Stimulated activated CD8-positive, alpha-beta memory T cell treated with anti-CD3 and anti-CD28 coated beads, Interleukin-4, amount 100 ng/mL, for 48 hours (primary cell): Measurements from ENCODE around the gene AKR1C1.
"Not testable (repeated sequence)": the region's sequence is repeated elsewhere in the genome, so short reads cannot be mapped to it uniquely, and the experiment has no call there.

ENCODE experiments used
- DNase-seq: peaks from one replicate; pipeline ENCODE4 v3.0.0-alpha.2; 2020

AKR1C1 gene

GRCh38 chr10:4947635-4948596 lies 15.3 kb upstream of the AKR1C1 start:
- no peak for DNase-seq

- not testable (repeated sequence) for DNase-seq
Measured at GRCh38 chr10:4951512-4952162, 11.6 kb upstream of the AKR1C1 start.

GRCh38 chr10:4953405-4953804 lies 9.8 kb upstream of the AKR1C1 start:
- DNase-seq = no peak

GRCh38 chr10:4956088-4956487 lies 7.1 kb upstream of the AKR1C1 start:
- DNase-seq = not testable (repeated sequence)

- DNase-seq = not testable (repeated sequence)
Measured at GRCh38 chr10:4956955-4957645, 6.1 kb upstream of the AKR1C1 start.

GRCh38 chr10:4961558-4961957 lies 1.7 kb upstream of the AKR1C1 start:
- DNase-seq = not testable (repeated sequence)

- DNase-seq = not testable (repeated sequence)
Measured at GRCh38 chr10:4962308-4962707, 907 bp upstream of the AKR1C1 start.

- DNase-seq = not testable (repeated sequence)
Measured at GRCh38 chr10:4963815-4964154, 570 bp downstream of the AKR1C1 start.

- not testable (repeated sequence) for DNase-seq
Measured at GRCh38 chr10:4965763-4966162, 2.5 kb downstream of the AKR1C1 start.

GRCh38 chr10:4967189-4967588 lies 4.0 kb downstream of the AKR1C1 start:
- not testable (repeated sequence) for DNase-seq

- not testable (repeated sequence) for DNase-seq
Measured at GRCh38 chr10:4969289-4969688, 6.1 kb downstream of the AKR1C1 start.

- DNase-seq = not testable (repeated sequence)
Measured at GRCh38 chr10:4970362-4970761, 7.1 kb downstream of the AKR1C1 start.

GRCh38 chr10:4972369-4973142 lies 9.3 kb downstream of the AKR1C1 start:
- DNase-seq = not testable (repeated sequence)

GRCh38 chr10:4973294-4973693 lies 10.1 kb downstream of the AKR1C1 start:
- DNase-seq = not testable (repeated sequence)

GRCh38 chr10:4974400-4974799 lies 11.2 kb downstream of the AKR1C1 start:
- DNase-seq = not testable (repeated sequence)

GRCh38 chr10:4977025-4977424 lies 13.8 kb downstream of the AKR1C1 start:
- no peak for DNase-seq

GRCh38 chr10:4978870-4979269 lies 15.7 kb downstream of the AKR1C1 start:
- no peak for DNase-seq

GRCh38 chr10:4980793-4981192 lies 17.6 kb downstream of the AKR1C1 start:
- DNase-seq = no peak

- DNase-seq = no peak
Measured at GRCh38 chr10:4981722-4982471, 18.7 kb downstream of the AKR1C1 start.

GRCh38 chr10:4982764-4983226 lies 19.6 kb downstream of the AKR1C1 start:
- no peak for DNase-seq

- DNase-seq = no peak
Measured at GRCh38 chr10:4983615-4984216, 20.5 kb downstream of the AKR1C1 start.
